Measurements from ENCODE around the gene PDZK1.
"Not testable (repeated sequence)": the region's sequence is repeated elsewhere in the genome, so short reads cannot be mapped to it uniquely, and the experiment has no call there.

The PDZK1 gene

GRCh38 chr1:145656245-145656943 is 50.8 kb downstream of the PDZK1 start:
- not testable (repeated sequence) for DNase-seq

DNA sequence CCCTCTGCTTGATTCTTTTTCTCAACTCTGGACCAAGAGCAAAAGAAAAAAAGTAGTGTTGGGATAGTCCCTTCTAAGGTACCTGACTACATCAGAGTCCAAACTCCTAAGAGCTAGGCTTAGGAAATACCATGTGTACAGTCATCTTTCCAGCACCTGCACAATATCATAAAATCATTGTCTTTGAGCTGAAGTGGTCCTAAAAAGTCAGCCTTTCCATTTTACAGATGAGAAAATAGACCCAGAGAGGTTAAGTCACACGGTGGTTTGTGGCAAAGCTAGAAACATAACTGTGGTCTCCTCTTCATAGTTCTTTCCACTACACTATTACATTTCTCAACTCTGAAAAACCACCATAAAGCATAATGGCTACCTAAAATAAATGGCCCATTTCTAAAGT is 63.2 kb downstream of the PDZK1 start:
- DNase-seq, result not testable (repeated sequence)

GRCh38 chr1:145641886-145642285 is 65.3 kb downstream of the PDZK1 start:
- DNase-seq, result not testable (repeated sequence)

DNA sequence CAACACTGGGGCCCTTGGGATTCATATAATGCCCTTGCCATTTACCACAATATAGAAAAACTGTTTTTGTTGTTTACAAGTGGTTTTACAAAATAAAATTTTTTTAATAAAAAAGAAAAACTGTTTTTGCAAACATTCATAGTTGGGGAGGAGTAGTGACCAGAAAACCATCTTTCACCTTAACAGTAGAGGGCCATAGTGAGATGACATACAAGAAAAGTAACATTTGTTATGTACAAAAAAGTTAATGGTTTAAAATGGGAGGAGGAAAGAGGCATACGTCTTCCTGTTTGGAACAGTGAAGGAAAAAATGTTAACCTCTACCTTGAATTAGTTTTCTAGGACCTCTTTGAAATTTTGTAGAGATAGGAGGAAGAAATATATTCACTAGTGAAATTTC is 70.9 kb downstream of the PDZK1 start:
- DNase-seq, result not testable (repeated sequence)

- DNase-seq, result not testable (repeated sequence)
Measured at GRCh38 chr1:145622177-145622576, 85.0 kb downstream of the PDZK1 start.

Data from T1000 (cell line).